ENCODE measurements around the gene MAPK11.
A peak's percentile ranks its signal among the peaks of the same experiment; 100 is the strongest.

The MAPK11 gene

DNA sequence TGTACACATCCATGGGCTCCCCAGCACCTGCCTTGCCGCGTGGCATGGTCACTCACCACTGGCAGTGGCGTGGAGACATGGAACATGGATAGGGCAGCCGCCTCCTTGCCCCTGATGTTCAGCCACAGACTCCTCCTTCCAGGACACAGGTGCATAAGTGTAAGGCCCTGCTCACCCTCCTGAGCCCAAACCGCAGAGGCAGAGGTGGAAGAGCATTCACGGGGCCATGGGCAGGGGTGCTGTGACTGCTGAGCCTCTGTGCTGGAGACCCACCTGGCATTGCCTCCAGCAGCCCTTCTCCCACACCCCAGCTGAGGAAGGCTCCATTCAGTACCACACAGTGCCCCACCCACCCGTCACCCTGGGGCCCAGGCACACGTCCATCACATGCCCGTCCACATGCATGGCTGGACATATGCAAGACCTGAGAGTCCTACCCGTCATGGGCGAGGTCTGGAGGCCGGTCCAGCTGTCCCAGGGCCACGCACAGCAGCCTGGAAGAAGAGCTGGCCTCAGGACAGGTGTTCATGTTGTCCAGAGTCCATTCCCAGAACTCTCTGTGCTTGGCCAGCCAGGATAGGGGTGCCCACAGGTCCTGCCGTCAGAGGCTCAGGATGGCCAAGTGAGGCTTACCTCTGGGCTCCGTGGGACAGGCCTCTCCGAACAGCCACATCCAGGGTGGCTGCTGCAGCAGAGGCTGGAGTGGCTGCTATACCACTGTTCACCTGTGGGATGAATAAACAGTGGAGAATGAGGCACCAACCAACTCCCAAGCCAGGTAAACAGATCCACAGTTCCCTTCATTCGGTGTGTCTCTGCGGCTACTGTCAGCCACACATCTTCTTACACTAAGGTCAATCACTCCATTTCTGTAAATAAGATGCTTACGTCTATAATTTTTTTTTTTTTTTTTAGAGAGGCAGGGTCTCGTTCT lies 23.7 kb downstream of the MAPK11 start:
- DNase-seq = no peak

- no peak for DNase-seq
These were observed 24.7 kb downstream of the MAPK11 start for GRCh38 chr22:50245214-50246072.

GRCh38 chr22:50244420-50245213 lies 25.6 kb downstream of the MAPK11 start, which contains the start of gene TUBGCP6:
Gene TUBGCP6 (minus strand): TSS chr22:50245023. CDS start chr22:50244459, 564 bp downstream.
- DNase-seq = peak; percentile 75

- no peak for DNase-seq
These were observed 26.3 kb downstream of the MAPK11 start for GRCh38 chr22:50243685-50244419.

- DNase-seq = no peak
These were observed 27.7 kb downstream of the MAPK11 start for GRCh38 chr22:50242406-50242949.

GRCh38 chr22:50238755-50239154 lies 31.4 kb downstream of the MAPK11 start:
- DNase-seq = no peak

DNA sequence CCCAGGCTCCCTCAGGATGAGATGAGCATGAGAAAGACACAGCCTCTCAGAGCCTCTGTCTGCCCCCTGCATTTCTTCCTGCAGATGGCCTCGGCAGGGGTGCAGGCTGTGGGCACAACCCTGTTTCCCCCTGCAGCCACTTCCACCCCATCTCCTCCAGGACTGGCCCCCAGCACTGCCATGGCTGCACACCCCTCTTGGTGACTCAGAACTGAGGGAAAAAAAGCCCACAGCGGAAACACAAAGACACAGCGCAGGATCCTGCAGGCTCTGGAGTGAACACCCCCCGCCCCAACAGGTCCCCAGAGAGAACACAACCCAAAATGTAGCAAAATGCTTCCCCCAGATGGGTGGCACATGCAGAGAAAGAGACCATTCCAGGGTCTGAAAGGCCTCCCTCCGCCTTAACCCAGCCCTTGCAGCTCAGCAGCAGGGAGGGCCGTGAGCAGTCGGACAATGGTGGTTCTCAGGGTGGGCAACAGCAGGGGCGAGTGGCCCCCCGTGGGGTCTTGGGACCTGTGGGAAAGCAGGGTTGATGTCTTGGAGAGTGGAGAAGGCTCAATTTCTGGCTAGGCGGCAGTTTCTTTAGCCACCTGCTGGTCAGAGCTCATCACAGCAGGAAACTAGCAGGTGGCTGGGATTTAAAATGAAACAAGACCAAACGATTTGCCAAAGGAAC lies 33.3 kb downstream of the MAPK11 start:
- DNase-seq = no peak

DNA sequence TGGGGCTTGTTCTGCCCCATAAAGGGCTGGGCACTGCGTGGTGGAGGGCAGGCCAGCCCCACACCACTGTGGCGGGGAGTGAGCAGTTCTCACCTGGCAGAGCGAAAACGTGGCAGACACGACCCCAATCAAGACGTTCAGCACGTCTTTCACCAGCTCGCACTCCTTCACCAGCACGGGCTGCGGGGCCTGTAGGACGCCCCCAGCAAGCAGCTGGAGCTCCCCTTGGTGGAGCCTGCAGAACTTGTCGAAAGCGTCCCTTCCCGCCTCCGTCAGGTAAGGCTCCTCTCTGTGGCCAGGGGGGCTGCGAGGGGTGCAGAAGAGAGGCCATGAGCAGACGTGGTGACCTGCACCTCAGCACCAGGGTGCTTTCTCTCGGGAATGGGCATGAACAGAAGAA lies 37.0 kb downstream of the MAPK11 start:
- DNase-seq = no peak

- no peak for DNase-seq
These were observed 37.6 kb downstream of the MAPK11 start for GRCh38 chr22:50232481-50233151.

DNA sequence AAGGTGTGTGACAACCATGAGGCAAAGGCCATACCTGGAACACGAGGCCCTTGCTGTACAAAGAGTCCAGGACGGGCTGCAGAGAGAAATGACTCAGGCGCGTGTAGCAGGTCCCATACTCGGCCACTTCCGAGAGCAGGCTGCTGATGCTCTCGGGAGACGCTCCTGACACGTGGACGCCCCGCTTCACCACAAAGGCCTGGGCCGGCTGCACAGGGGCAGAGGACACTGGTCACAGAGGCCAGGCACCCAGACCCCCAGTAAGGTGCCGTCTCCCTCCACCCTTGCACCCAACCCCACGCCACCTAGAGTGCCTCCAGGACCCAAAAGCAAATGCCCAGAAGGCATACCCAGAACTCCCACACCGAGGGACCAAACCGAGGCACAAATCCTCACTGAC lies 40.8 kb downstream of the MAPK11 start:
- no peak for DNase-seq

- no peak for DNase-seq
These were observed 41.8 kb downstream of the MAPK11 start for GRCh38 chr22:50228366-50228765.

GRCh38 chr22:50227579-50228215 lies 42.5 kb downstream of the MAPK11 start:
- DNase-seq = no peak

GRCh38 chr22:50226875-50227165 lies 43.4 kb downstream of the MAPK11 start:
- DNase-seq = no peak

GRCh38 chr22:50226063-50226874 lies 43.9 kb downstream of the MAPK11 start:
- DNase-seq = no peak

GRCh38 chr22:50225200-50225969 lies 44.8 kb downstream of the MAPK11 start:
- DNase-seq = no peak

GRCh38 chr22:50224071-50224470 lies 46.1 kb downstream of the MAPK11 start:
- no peak for DNase-seq

DNA sequence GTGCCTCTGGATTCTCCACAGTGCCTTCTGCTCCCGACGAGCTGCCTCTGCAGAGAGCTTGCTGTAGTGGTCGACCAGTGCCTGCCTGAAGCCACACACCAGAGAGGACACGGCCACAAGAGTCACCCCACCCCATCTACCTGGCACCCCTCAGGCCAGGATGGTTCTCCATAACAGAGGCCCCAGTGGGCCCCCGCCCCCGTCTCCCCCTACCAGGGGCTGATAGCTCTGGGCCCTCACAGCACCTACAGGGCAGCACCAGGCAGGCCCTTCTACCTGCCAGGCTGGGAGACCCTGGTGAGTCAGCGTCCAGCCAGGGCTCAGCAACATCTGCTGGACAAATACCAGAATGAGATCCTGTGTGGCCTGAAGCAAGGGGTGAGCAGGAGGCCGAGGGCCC lies 47.7 kb downstream of the MAPK11 start:
- DNase-seq = no peak
